NCI-H526 treated with DMSO at 0.1 percent for 48 hours (cell line): ENCODE measurements around the gene ATP8B1.

Experiments
- DNase-seq: peaks from one replicate; lab custom pipeline; 2025; lab: John Stamatoyannopoulos, UW

Gene ATP8B1

DNA sequence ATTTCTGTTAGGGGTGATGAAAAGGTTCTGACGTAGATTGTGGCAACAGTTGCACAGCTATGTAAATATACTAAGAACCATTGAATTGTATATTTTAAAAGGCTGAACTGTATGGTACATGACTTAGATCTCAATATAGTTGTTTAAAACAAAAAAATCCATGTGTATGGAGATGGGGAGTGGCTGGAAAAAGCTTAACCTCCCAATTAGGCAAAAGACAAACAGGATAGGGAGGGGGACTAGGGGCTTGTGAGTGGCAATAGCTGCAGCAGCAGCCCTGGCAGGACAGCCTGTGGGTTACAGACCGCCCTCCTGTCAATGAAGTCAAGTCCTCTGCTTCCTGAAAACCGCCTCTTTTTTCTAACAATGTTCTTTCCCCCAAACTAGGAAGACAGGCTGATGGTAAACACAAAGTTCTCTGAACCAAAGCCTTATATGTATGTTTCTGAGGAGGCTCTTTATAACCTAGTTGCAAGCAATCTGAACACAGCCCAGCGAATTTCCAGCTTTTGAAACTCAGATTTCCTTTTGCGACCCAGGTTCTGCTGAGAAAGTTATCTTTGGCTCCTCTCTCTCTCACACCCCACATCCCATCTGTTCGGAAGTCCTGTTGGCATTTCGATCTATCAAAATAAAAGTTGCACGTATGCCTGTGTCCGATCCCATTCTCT lies 10.3 kb downstream of the ATP8B1 start:
- DNase-seq, result no peak

GRCh38 chr18:57791911-57792310 lies 11.2 kb downstream of the ATP8B1 start:
- DNase-seq, result no peak

DNA sequence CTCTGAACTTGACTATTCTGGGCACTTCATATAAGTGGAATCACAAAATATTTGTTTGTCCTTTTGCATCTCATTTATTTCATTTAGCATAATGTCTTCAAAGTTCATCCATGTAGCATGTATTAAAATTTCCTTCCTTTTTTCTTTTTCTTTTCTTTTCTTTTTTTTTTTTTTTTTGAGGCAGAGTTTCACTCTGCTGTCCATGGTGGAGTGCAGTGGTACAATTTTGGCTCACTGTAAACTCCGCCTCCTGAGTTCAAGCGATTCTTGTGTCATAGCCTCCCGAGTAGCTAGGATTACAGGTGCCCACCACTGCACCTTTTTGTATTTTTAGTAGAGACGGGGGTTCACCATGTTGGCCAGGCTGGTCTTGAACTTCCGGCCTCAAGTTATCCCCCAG lies 11.9 kb downstream of the ATP8B1 start:
- DNase-seq, result no peak

DNA sequence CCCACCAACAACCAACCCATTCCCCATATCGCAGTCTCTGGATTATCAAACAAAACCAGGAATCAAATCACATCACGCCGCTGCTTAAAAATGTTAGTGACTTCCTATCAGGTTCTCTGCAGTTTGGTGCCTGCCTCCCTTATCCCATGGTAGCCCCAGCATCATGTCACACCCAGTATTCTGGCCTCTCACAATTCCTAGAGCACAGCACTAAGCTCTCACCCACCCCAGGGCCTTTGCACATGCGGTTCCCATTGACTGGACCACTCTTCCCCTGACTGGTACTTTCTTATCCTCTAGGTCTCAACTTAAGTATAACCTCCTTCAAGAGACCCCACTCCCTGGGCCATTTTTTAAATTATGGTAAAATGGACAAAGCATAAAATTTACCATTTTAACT lies 12.8 kb downstream of the ATP8B1 start:
- no peak for DNase-seq

DNA sequence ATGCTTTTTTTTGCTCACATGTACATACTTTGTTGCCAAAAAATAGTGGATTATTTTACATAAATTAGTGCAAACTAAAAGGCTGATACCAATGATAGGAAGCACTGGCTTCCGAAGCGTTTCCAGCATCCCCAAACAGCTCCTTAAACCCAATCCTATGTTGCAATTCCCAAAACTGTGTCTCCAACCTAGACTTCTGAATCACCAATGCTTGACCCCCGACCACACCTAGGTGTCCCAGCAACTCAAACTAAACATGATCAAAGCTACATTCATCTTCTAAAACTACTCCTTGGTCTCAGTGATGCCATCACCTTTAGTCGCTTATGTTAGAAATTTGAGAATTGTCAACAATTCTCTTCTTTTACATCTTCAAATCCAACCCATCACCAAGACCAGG lies 13.4 kb downstream of the ATP8B1 start:
- no peak for DNase-seq

- no peak for DNase-seq
Measured at GRCh38 chr18:57789090-57789489, 14.0 kb downstream of the ATP8B1 start.

GRCh38 chr18:57787068-57787685 lies 15.9 kb downstream of the ATP8B1 start:
- DNase-seq, result no peak

DNA sequence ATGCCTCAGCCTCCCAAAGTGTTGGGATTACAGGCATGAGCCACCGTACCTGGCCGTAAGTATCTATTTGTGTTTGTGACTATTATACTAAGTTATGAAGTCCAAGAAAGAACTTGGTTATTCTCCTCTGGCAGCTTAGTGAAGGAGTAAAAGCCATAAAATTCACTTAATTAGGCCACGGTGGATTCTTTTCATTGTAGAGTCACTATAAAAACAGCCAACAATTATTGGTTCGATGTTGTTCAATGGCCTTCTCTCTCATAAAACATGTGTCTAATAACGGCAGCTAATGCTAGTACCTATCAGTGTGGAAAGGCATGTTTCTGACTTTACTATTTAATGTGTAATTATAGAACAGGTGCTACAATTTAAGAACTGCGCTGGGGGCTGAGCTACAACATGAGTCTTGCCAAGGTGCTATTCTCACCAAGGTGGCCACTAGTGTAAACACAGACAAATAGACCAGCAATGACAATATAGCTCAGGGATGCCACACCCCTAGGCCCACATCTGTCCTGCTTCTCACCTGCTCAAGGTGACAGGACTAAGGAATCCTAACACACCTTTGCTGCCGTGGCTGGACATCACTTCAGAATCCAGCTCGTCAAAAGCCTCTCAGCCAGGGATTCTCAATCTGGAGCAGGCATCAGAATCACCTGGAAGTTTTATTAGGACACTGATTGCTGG lies 17.2 kb downstream of the ATP8B1 start:
- DNase-seq, result no peak

DNA sequence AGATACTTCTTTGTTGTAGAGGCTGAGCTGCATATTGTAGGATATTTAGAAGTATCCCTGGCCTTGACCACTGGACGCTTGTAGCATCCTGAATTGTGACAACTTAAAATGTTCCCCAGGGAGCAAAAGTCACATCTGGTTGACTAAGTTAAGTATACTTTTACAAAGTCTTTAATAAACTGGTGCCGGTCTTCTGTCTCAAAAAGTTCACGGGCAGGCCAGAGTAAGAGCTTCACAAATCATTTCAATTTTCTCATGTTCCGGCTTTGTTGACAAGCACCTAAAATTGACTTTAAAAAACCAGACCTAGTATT lies 18.4 kb downstream of the ATP8B1 start:
- DNase-seq, result no peak

GRCh38 chr18:57784034-57784800 lies 18.9 kb downstream of the ATP8B1 start:
- DNase-seq, result no peak

GRCh38 chr18:57782049-57782448 lies 21.1 kb downstream of the ATP8B1 start:
- DNase-seq, result no peak

DNA sequence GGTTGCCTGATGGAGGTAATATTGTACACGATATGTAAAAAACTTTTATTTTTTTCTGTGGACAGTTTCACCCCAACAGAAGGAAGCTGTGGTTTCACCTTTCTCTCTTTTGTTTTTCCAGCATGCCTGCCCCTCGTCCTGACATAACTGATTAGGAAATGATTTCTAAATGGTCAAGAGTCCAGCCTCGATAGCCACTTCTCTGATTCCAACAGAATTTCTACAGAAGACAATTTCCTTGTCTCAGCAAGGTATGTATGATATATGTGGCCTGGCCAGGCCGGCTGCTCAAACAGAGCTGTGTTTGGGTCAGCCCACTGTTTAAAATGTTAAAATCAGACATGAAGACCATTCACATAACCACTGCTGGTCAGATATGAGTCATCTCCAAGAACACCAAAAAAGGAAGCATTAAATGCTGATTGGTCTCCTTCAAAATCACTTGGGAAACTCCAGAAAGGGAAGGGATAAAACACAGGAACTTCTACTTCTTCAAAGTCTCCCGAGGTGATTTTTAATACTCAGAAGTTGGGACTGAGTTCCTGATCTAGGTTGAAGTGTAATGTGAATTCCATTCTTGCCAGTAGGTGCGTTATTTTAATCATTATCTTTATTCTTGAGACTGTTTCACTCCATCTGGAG lies 22.3 kb downstream of the ATP8B1 start:
- DNase-seq, result no peak

DNA sequence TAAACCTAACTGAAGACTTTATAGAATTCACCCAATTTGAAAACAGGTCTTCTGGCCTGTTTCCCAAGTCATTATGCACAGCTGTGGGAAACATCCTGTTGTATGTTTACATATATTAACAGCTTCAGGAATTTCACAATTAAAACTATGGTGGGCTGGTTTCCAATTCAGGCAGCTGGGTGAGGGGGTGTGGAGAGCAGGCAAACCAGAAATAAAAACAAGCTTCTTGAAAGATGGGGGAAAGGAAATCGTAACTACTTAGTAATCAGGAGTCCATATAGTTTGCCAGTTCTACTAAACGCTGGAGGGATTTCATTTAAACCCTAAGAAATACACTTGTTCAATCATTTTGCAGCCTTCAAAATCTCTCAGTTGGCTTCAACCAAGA lies 22.8 kb downstream of the ATP8B1 start:
- DNase-seq, result no peak

DNA sequence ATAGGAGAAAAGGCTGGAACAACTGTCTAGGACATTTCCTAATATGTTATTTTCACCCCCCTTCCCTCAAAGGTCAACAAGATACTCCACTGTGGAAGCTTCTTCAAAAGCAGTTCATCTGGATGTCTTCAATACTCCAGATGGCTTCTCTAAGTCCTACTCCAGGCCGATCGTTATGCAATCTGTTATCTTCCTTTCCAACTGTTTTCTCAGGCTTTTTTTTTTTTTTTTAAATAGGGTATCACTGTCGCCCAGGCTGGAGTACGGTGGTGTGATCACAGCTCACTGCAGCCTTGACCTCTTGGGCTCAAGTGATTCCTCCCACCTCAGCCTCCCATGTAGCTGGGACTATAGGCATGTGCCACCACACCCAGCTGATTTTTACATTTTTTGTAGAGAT lies 26.3 kb downstream of the ATP8B1 start:
- DNase-seq, result no peak

DNA sequence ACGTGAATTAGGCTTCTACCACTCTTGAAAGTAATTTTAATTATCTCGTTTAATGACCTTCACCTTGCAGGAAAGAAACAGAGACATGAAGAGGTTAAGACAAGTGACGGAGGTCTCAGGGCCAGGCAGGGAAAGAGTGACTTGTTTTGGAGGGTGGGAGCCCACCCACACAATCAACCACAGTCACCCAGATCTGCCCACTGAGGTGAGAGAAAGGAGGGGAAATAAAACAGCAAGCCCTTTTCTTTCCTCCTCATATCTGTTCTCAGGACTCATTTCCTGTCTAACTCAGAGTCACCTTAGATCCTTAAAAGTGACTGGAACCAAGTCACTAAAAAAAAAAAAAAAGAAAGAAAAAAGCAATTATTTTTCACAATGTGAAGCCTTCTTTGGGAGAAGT lies 26.8 kb downstream of the ATP8B1 start:
- no peak for DNase-seq

DNA sequence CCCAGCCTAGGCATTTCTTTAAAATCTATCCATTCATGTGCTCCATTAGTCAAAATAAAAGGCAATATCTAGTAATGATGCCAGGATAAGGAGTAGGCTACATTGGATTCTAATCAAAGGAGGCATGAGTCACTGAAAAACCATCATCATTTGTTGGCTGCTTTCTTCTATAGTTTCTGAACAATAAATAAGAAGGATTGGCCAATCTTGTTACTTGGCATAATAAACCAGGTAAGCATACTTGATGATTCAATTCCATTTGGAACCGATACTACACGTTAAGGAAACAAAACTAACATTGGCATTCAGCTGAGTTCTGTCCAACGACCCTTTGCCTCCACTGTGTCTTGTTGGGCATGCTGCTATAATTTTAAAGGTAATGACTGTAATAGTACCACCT lies 27.2 kb downstream of the ATP8B1 start:
- DNase-seq, result no peak

DNA sequence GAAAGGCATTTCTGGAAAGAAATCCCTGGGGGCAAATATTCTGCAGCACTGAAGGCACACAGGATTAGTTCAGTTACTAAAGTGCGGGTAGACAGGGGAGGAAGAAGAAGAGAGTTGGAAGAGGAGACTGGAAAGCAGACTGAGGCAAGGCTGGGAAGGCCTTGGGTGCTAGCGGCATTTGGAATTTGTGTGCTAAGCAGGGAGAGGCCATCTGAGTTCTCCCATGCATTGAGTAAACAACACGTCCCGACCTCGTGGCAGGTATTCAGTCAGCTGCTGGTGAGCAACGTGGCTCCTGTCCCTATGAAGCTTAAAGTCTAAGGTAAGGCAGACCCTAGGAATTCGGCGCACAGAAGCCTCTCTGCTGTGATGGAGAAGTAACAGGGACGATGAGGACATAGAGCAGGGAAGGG lies 30.7 kb downstream of the ATP8B1 start:
- peak; percentile 13 for DNase-seq

DNA sequence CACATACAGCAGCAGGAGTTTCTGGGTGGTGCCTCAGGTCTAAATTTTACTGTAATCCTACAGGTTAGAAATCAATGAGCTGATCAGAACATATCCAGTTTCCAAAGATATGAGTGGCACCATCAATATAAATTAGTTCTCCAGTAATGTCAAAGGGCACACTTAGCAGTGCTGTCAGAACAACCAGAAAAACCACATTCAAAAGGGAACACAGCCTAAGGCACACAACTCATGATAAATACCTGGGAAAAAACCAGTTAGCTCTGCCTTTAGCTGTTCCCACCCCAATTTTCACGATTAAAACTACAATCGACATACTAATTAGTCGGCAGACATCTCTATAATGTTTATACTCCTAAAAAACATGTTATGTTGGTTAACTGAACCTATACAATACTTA lies 31.5 kb downstream of the ATP8B1 start:
- no peak for DNase-seq

- DNase-seq, result peak; percentile 11
Measured at GRCh38 chr18:57771193-57771592, 31.9 kb downstream of the ATP8B1 start.

- DNase-seq, result no peak
Measured at GRCh38 chr18:57768537-57769326, 34.4 kb downstream of the ATP8B1 start.

DNA sequence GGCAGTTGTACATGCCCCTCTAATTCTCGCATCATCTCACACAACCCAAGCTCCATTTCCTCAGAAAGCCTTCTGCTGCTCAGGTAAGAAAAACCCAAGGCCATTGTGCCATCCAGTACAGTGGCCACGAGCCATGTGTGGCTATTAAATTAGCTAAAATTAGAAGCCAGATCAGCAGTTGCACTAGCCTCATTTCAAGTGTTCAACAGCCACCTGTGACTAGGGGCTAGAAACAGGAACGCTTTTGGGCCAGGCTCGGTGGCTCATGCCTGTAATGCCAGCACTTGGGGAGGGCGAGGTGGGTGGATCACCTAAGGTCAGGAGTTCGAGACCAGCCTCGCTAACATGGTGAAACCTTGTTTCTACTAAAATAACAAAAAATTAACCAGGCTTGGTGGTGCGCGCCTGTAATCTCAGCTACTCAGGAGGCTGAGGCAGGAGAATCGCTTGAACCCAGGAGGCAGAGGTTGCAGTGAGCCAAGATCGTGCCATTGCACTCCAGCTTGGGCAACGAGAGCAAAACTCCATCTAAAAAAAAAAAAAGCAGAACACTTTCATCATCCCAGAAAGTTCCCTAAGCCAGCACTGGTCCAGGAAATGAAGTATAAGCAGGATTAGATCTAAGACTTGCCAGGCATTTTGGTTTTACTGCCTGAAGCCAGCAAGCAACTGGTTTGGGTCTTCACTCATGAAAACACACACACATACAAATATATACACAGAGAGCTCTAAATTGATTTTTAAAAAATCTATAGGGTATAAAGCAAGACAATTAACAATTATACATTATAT lies 35.7 kb downstream of the ATP8B1 start:
- DNase-seq, result no peak
